ENCODE measurements around the gene MMP26.
"Not testable (repeated sequence)": the region's sequence is repeated elsewhere in the genome, so short reads cannot be mapped to it uniquely, and the experiment has no call there.

The MMP26 gene

GRCh38 chr11:4704054-4704789, at the start of gene MMP26:
Gene MMP26, plus strand, starts transcription at chr11:4704784.
- no peak for DNase-seq

DNA sequence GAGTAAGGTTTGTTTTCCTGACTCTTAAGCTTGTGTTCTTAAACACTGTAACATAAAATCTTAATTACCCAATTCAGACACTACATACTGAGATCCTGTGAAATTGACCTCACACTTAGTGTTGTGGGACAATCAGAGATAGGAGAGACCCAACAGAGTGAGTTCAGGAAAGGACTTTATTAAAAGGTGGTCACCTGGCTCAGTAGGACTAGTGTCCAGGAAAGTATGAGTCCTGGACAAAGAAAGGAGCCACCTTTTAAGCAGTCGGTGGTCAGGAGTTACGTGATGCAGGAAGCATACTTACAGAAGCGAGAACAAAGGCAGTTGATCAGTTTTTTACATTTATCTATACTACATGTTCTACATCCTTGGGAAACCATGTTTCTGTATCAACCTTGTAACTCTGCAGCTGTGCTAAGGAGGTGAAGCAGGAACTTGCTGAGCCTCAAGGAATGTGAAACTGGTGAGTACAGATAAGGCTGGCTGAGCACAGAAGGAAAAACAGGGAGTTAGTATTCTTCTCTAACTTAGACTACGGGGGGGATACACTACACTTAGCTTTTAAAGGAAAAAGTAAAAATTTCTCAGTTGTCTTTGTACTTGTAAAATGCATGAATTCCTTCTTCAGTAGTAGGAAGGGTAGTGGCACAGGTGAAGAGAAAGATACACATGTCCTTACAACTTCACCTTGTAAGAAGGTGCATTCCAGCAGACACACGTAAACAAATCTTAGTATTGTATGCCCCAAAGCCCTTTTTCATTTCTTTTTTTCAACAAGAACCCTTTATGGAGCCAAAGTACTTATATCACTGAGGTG, 45.7 kb upstream of the MMP26 start:
- no peak for DNase-seq

- no peak for DNase-seq
Measured at GRCh38 chr11:4662876-4663275, 41.7 kb upstream of the MMP26 start.

- no peak for DNase-seq
Measured at GRCh38 chr11:4664183-4664582, 40.4 kb upstream of the MMP26 start.

GRCh38 chr11:4664786-4665185, 39.8 kb upstream of the MMP26 start:
- DNase-seq, result no peak

- DNase-seq, result no peak
Measured at GRCh38 chr11:4665424-4665823, 39.2 kb upstream of the MMP26 start.

DNA sequence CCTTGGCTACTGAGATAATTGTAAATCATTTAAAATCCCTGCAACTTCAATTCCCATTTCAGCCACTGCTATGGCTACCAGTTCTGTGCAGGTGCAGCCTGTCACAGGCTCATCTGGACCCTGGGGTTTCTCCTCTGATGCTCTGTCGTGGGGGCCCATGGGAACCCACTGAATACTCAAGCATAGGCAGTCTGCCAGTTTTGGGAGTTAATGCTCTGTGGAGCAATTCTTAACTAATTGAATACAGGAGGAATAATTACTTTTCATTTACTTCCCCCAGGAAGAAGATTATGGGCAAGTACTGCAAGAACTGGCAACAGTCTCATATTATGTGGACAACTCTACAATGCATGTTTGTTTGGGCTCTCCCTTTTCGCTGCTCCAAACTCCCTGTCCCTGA, 32.8 kb upstream of the MMP26 start:
- no peak for DNase-seq

DNA sequence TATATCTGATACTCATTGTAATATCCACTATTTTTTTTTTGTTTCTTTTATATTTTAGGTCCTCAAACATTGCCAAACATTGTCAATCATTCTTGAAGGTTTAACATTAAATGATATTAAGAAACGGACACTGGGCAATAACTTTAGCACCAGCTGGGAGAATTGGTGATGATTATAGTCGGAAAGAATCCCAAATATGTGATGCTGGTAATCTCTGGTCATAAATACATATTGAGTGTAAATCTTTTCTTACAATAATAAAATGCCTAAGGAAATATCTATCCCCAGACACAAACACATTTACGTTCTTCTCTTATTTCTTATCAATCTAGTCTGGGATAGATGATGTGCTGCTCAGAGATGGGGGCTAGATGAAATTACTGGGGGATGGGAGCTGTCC, 32.1 kb upstream of the MMP26 start:
- DNase-seq, result no peak

DNA sequence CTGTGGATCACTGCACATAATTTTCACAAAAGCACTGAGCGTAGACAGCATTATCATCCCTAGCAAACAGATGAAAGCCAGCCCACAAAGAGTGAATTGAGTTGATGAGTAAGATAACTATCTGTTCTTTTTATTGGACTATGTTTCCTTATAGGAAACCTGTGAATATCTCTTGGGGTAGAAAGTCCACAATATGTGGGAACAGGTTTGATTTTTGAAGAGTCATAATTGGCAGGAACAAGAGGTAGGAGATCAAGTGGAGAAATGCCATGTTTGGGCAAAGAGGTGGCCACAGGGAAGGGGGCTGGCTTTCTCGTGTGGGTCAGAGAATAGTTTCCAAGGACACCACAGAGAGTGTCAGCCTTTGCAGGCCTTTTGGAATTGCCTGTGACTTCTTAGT, 30.8 kb upstream of the MMP26 start:
- DNase-seq, result no peak

DNA sequence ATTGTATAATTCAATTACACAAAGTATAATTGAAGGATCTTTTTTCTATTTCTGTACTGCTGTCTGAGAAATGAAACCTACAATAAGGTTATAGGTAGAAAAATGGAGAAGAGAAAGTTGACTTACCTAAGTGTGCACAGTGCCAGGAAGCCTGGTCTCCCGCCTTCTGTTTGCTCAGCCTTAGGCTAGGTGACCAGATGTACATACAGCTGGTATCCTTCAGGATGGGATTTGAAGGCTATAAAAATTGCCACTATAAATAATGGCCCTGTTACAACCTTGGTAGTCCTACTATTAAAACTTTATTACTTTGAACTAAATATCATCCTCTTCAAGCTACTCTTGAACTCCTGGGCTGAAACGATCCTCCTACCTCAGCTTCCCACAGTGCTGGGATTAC, 26.6 kb upstream of the MMP26 start:
- no peak for DNase-seq

DNA sequence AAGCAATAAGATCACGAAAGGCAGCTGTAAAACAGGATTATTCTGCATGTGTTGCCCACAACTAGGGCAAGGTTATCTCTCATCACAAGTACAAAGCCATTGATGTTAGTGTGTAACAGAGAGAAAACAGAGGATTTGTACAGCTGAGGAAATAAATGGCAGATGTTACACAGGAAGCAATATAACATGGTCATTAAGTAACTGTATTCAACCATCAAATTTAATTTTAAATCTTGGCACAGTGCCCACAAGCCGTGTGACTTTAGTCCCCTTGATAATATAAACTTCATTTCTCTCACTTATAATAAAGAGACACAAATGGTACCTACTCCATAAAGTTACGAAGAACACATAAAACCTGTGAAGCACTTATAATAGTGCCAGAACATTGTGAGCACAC, 24.2 kb upstream of the MMP26 start:
- no peak for DNase-seq

GRCh38 chr11:4682623-4683419, 21.8 kb upstream of the MMP26 start:
- no peak for DNase-seq

GRCh38 chr11:4684631-4685285, 19.8 kb upstream of the MMP26 start:
- no peak for DNase-seq

DNA sequence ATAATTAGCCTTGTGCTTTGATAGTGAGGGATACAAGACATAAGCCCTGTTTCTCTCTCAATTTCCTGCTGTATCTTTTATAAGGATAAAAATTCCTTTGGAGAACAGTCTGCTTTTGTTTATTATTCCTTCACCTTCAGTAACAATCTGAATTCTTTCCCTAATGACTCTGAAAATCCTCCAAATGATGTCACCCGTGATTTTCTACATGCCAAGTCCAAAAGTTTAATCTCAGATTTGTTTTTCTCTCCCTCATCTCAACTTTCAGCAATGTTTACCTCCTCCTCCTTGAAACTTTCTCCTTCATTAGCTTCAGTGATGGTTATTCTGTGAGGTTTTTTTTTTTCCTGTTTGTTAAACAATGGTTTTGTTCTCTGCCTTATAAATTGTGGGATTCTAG, 9.1 kb upstream of the MMP26 start:
- DNase-seq, result no peak

- no peak for DNase-seq
Measured at GRCh38 chr11:4697585-4697984, 7.0 kb upstream of the MMP26 start, which contains the start of gene OR51E2. Gene OR51E2, minus strand, starts transcription at chr11:4697853. Its CDS starts 15,142 bp downstream, at chr11:4682711.

DNA sequence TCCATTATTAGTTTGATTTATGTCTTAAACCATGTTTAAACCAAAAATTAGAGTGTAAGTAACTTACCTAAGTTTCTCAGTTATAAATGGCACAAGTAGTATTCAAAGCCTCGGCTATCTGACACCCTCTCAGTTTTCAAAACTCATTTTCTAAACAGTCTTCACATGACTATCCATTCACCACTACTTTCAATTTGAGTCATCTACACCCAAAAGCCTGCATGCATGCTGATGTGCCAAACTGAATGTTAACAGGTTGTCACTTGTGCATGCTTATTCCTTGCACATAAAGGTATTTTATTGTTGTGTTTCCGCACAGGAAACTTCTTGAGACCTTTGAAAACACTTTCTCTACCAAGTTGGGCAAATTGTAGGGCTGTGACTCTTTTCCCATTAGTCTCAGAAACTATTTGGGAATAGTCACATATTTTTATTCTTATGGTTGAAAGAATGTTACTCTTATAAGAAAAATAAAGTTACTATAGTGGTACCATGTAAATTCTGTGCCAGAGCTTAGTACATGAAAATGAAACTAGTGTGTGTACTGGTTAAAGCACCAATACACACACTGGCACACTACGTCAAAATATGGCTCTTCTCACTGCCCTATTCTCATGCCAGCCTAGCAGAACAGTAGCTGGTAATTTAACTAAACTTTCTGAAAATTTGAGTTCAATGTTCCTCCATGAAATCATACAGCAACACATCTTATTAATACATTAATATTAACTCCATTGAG, 4.7 kb upstream of the MMP26 start:
- no peak for DNase-seq

- no peak for DNase-seq
Measured at GRCh38 chr11:4700436-4700820, 4.2 kb upstream of the MMP26 start.

DNA sequence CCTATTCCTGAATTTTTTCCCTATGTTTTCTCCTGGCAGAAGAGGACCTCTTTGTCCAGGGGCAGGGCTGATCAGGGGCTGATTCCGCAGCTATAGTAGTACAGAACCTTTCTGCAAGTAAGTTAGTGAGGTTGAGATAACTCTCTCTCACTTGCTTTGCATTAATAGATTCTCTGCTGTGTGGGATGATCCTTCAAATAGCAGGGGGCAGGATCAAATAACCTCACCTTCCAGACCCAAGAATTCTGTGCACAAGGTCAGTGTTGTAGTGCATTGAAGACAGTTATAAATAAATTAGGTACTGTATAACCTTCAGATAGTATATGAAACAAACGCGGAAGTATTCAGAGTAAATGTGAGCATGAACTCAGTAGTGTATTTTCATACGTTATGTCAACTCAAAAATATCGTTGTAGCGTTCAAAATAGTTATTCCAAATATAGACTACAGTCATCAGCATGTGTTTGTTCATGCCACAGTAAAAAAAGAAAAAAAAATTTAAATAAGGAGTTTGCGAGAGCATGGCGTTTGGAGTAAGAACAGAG, 278 bp downstream of the MMP26 start:
- no peak for DNase-seq

GRCh38 chr11:4713241-4713640, 8.7 kb downstream of the MMP26 start:
- no peak for DNase-seq

DNA sequence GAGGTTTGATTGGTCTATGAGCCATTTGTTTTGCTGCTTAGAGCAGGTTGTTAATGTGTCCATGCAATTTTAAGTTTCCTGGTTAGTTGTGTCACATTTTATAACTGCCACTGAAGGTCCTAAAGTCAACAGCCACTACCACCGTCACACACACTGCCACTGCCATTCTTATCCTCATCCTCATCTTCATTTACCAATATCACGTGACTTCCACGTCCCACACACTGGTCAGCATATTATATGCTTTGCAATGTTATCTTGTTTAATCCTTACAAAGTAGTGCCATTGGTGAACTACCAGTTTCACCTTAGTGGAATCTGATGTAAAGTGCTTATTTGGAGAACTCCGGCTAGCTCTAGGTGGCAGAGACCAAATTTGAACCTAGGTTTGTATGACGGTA, 9.7 kb downstream of the MMP26 start:
- no peak for DNase-seq

- not testable (repeated sequence) for DNase-seq
Measured at GRCh38 chr11:4722616-4723534, 18.3 kb downstream of the MMP26 start.

Measured in CD4-positive, alpha-beta T cell treated with Interleukin-6 for 4 hours (primary cell).